ENCODE results near the gene UFSP2.

UFSP2 gene

GRCh38 chr4:185384930-185385331 lies 40.8 kb downstream of the UFSP2 start:
- no peak overlapping the region for H3K4me3 ChIP-seq (ENCODE audit: low read depth, low read length)
- TF ChIP-seq, protein P1, sequence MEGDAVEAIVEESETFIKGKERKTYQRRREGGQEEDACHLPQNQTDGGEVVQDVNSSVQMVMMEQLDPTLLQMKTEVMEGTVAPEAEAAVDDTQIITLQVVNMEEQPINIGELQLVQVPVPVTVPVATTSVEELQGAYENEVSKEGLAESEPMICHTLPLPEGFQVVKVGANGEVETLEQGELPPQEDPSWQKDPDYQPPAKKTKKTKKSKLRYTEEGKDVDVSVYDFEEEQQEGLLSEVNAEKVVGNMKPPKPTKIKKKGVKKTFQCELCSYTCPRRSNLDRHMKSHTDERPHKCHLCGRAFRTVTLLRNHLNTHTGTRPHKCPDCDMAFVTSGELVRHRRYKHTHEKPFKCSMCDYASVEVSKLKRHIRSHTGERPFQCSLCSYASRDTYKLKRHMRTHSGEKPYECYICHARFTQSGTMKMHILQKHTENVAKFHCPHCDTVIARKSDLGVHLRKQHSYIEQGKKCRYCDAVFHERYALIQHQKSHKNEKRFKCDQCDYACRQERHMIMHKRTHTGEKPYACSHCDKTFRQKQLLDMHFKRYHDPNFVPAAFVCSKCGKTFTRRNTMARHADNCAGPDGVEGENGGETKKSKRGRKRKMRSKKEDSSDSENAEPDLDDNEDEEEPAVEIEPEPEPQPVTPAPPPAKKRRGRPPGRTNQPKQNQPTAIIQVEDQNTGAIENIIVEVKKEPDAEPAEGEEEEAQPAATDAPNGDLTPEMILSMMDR (IDR thresholded peaks at IDR 0.05; ENCODE audit: low read depth, low read length), result no peak

GRCh38 chr4:185384061-185384460 lies 41.7 kb downstream of the UFSP2 start:
- TF ChIP-seq, protein P1 (IDR thresholded peaks at IDR 0.05; ENCODE audit: low read depth, low read length), result no peak
- no peak overlapping the region for H3K4me3 ChIP-seq (ENCODE audit: low read depth, low read length)

DNA sequence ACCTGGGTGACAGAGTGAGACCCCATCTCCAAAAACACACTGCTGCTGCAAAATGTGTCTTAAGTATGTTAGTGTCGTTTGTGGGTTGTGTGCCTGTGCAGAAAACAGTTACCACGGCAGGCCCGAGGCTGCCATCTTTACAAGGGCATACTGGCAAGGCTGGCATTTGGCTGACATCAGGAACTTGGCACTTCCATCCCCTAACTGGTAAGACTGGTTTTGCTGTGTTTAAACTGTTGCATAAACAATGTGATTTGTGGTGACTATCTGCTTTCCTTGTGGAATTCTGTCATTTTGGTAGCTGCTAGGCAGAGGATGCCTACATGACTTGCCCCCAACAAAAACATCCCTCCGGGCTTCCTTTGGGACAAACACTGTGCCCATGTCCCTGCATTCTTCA lies 42.3 kb downstream of the UFSP2 start:
- H3K4me3 ChIP-seq (ENCODE audit: low read depth, low read length), result no peak overlapping the region
- TF ChIP-seq, protein P1 (IDR thresholded peaks at IDR 0.05; ENCODE audit: low read depth, low read length), result no peak

- no peak overlapping the region for H3K4me3 ChIP-seq (ENCODE audit: low read depth, low read length)
- TF ChIP-seq, protein P1 (IDR thresholded peaks at IDR 0.05; ENCODE audit: low read depth, low read length), result no peak
Observed at GRCh38 chr4:185382754-185383153, 43.0 kb downstream of the UFSP2 start.

DNA sequence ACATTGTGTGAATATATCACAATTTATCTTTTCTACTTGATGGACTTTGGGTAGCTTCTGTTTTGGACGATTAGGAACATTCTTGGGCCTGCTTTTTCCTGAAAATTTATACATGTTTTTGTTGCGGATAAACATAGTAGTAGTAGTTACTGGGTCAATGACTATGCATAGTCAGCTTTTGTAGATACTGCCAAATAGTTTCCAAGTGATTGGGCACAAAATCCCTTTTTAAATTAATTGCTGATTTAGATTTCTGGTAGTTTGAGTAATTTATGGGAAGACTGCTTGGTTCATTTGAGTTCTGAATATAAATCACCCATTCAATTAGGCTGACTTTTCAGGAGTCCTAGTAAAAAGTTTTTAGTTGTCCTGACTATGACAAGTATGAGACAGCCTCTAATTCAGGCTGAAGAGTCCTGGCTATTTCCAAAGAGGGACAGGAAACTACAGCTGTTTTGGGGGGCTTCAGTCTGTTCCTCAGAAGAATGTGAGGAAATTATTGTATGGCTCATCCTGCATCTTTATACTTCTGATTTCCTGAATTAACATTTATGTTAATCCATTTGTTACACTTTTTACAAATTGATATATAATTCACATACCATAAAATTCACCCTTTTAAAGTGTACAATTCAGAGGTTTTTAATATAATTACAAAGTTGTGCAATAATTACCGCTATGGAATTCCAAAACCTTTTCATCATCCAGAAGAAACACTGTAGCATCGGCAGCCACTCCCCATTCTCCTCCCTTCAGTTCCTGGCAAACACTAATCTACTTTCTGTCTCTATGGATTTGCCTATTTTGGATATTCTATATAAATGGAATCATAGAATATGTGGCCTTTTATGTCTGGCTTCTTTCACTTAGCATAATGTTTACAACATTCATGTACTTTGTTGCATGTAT lies 44.2 kb downstream of the UFSP2 start:
- H3K4me3 ChIP-seq (ENCODE audit: low read depth, low read length), result no peak overlapping the region
- TF ChIP-seq, protein P1 (IDR thresholded peaks at IDR 0.05; ENCODE audit: low read depth, low read length), result no peak

GRCh38 chr4:185380320-185380719 lies 45.4 kb downstream of the UFSP2 start:
- no peak overlapping the region for H3K4me3 ChIP-seq (ENCODE audit: low read depth, low read length)
- TF ChIP-seq, protein P1 (IDR thresholded peaks at IDR 0.05; ENCODE audit: low read depth, low read length), result no peak
